HG03558 (cell line): Measurements from ENCODE around the gene DOK1.

Source experiments
- ATAC-seq: cut with Tn5 transposase; IDR thresholded peaks from one replicate; pipeline ENCODE4 v1.9.1; 2021; ENCODE audit warnings: moderate number of reproducible peaks; ENCODE audit not compliant: unreplicated experiment; ENCODE audit errors: extremely low read depth

DOK1 gene

GRCh38 chr2:74524955-74525716 is 29.4 kb upstream of the DOK1 start:
- no peak for ATAC-seq

DNA sequence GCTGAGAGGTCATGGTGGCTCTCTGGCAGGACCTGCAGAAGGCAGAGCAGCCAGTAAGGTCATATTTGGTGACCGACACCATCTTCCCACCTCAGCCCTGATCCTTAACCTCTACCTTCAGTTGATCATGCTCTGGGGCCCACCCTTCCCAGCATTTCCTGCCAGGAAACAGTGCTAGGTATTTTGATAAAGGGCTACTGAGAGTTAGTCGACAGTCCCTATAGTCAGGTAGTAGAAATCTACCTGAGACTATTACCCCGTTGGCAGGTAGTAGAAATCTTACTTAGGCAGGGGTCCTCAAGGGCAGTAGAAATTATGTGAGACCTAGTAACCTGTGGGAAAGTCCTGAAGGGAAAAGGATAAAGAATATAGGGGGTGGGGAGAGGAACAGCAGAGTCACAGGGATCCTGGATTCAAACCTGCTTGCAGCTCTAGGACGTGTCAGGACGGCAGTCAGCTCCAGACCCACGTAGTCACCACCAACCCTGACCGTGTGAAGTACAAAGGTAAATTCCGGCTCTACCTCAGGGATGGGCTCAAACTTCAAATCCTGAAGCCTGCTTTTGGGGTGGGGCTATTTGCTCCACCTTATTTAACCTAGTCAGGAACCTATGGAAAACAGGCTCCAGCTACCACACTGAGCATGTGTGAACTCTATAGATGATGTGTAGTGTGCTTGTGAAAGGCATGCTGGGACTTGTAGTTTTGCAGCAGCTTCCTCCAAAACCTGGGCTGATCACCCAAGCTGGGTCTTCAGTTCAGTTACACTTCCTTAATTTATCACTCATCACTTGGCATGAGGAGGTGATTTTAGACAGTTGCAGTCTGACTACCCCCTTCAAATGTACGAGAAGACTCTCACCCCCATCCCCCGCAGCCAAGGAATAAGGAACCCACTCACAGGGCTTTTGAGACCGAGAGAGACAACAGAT is 28.5 kb upstream of the DOK1 start, which contains the start of gene DQX1:
Gene DQX1 (minus strand): TSS at position 515 of the 932 bp plus-strand sequence. CDS start 502 bp downstream, at position 13.
- no peak for ATAC-seq

DNA sequence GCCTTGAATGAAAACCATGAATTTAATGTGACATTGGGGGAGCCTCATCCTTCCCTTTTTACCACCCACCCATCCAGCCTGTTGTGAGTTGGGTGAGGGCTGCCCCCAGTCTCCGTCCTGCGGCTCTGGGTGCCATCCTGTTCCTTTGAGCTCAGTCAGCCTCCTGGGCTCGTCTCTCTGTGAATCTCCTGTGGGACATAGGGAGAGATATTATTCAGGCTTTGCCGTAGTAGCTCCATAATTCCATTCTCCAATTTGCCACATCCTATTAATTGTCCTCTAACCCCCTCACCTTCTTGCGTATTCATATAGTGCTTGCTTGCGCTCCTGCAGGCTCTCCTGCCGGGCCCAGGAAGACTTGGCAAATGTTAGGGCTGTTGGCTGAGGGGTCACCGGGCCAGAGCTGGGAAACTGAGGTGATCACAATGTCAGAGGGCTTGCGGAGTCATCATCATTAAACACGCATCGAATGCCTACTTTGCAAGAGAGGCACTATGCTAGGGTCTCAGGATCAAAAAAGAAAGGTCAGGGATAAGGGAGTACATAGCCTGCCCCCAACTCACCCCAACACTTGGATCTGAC is 27.8 kb upstream of the DOK1 start:
- no peak for ATAC-seq

DNA sequence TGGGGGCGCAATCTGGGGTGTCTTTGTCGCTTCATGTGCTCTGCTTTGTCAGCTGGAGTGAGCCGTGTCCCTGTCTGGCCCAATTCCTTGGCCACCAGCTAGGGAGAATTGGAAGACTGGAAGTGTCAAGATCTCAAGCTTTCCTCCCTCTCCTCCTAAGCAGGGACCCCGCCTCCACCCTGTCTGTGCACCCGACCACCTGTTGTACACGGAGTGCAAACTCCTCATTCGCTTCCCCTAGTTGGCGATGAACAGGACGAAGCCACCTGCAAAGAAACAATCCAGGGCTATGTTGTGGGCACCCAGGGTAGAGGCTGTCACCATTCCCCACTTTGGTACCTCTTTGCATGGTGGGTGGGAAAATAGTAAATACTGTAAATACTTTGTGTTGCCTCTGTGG is 26.8 kb upstream of the DOK1 start:
- ATAC-seq: no peak

DNA sequence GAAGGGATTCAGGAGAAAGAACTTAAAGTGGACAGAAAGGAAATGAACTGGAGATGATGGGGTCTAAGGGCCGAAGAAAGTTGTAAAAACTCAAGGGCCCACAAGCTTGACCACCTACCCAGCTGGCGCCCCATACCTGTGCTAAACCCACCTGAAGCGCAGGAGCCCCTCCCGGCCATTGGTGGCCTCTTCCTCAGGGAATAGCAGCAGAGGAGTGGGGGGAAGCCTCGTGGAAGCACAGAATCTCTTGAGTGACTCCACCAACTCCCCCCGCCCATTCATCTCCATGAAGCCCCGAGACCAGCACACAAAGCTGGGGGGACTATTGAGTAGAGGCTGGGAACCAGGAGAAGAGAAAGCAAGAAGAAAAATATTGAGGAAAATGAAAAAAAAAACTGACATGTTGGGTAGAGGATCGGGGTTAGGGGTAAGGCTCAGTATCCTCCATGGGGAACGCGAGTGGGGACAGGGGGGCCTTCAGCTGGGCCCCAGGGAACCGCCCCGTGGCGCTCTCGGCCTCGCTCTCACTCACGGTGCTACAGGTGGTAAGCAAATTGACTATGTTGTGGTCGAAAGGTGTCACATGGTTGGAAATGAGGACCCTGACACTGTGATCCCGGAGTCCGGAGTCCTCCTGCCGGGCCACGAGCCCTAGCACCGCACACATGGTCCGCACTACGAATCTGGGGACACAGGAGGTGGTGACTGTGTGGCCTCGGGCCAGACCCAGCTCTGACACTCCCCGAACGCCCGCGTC is 25.7 kb upstream of the DOK1 start:
- ATAC-seq: no peak

DNA sequence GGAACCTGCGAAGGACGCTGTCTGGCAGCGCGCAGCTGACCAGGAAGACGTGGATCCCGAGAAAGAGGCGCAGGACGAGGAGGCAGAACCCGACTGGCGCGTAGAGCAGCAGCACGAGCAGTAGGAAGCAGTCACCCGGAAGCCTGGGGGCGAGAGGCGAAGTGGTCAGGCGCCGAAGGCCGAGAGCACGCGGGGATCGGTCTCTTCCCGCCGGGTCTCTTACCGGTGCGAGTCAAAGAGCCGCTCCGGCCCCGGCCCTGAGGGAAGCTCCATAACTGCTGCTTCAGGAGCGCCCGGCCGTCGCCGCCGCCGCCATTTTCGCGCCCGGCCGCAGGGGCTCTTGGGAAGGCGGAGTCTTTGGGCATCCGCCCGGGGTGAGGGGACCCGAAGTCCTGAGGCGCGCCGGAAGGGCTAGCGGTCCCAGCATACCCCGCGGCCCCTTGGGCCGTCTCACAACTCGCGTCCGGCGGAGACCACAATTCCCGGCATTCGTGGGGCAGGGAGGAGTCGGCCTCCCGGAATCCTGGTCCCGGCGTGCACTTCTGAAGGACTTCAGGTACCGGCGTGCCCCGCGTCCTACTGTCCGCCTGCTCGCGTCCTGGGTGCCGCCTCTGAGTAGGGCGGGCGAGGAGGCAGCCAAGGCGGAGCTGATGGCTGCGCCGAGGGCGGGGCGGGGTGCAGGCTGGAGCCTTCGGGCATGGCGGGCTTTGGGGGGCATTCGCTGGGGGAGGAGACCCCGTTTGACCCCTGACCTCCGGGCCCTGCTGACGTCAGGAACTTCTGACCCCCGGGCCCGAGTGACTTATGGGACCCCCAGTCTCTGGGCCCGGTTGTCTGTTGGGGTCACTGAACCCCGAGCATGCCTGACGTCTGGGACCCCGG is 24.9 kb upstream of the DOK1 start, which contains the start of the genes AUP1 and HTRA2:
Gene AUP1 (minus strand): TSS at position 350 of the 882 bp plus-strand sequence. CDS start 77 bp downstream, at position 273.
Gene HTRA2 (plus strand): TSS at position 577 of the 882 bp plus-strand sequence. CDS start 74 bp downstream, at position 651.
- peak; percentile 56 for ATAC-seq

GRCh38 chr2:74530239-74531187 is 24.0 kb upstream of the DOK1 start:
- ATAC-seq: no peak

- ATAC-seq: no peak
Observed at GRCh38 chr2:74531666-74532065, 22.9 kb upstream of the DOK1 start.

DNA sequence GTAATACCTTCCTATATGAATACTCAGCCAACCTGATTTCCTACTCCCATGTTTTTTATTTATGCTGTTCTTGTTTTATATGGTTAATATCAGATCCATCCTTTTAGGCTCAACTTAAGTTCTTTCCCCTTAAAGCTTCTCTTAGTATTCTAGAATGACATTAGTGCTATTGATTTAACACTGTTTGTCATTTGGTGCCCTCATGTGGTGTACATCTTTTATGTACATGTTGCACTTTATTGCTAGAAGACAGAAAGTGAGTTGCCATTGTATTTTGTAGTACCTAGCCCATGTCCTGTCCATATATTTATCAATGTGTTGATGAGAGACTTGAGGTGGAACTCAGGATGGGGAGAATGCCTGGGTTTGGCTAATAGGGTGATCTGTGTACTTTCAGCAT is 22.3 kb upstream of the DOK1 start:
- ATAC-seq: no peak

GRCh38 chr2:74533464-74533863 is 21.1 kb upstream of the DOK1 start:
- no peak for ATAC-seq

GRCh38 chr2:74534411-74534810 is 20.1 kb upstream of the DOK1 start:
- no peak for ATAC-seq

DNA sequence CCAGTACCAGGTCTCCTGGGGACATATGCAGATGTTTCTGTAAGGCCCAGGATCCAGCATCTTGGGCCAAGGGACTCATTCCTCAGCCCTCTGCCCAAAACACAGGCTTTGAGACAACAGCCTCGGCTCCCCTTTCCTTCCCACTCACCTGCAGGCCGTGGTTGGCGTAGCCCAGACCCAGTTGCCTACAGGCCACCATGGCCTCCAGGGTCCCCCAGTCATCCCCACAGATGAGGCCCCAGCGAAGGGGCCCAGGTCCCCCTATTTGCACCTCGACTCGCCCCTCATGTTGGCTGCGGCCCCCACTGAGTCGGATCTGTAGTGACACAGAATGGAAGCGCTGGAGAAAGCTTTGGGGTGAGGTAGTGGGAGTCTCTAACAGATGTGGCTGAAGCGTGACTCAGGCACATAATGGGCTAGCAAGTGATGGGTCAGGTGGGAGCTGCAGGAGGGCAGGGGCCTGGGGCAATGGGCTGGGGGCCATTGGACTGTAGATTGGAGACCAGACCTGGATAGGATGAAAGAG is 19.0 kb upstream of the DOK1 start:
- ATAC-seq: no peak

DNA sequence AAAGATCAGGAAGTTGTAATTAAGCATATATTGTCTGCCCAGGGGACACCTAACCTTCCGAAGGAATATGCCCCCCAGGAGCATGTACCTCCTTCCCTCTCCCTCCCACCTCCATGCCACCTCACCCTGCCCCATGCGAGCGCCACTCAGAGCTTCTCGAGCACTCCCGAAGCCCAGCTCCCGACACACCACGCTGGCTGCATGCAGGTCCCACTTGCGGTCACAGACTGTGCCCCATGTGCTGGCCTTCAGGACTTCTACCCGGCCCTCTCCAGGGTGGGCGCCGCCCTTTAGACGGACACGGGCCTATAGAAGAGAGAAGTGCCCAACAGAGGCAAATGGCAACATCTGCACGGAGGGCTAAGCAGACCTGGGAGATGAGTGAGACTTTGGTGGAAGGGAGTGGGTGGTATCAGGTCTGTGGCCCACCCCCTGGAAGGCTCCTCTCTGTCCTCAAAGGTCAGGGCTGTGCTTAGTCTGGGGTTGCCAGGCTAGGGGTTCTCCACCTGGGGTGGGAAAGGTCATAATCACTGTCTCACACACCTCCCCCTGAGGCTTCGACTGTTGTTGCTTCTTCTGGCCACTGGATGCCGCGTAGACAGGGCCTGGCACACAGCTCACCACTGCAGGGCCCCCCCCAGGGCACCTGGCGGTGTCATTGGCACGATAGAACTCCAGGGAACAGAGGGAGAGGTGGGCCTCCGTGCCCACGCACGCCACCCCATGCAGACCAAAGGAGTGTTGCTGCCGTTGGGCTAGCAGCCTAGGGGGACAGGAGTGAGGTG is 18.2 kb upstream of the DOK1 start:
- ATAC-seq: no peak

DNA sequence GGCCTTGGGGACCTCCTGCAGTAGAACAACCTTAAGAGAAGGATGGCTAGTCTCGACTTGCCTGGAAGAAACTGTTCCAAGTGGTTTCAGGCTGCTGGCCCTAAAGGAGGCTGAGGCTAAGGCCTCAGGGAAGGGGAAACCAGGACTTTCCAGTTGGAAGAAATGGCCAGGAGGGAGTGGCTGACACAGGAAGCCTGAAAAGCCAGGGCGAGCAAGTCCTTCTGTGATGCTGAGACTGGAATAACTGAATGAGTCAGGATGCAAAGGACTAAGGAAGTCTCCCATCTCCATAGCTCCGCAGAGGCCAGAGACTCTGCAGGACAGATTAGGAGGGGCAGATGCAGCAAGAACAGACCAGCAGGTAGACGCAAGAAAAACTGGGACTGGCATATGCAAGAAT is 17.4 kb upstream of the DOK1 start:
- no peak for ATAC-seq

GRCh38 chr2:74538881-74539339 is 15.6 kb upstream of the DOK1 start:
- ATAC-seq: no peak

- ATAC-seq: no peak
Observed at GRCh38 chr2:74540291-74540690, 14.2 kb upstream of the DOK1 start.

GRCh38 chr2:74542978-74543377 is 11.5 kb upstream of the DOK1 start:
- no peak for ATAC-seq
